Measurements from ENCODE around the gene UBAC1. TPM values are rescaled to one million over a fixed set of nuclear protein-coding genes. Genes with fewer than 3 reads are reported as not detected.

The UBAC1 gene
- total RNA-seq, 1 experiment from 2014 or later = 55.6 TPM

DNA sequence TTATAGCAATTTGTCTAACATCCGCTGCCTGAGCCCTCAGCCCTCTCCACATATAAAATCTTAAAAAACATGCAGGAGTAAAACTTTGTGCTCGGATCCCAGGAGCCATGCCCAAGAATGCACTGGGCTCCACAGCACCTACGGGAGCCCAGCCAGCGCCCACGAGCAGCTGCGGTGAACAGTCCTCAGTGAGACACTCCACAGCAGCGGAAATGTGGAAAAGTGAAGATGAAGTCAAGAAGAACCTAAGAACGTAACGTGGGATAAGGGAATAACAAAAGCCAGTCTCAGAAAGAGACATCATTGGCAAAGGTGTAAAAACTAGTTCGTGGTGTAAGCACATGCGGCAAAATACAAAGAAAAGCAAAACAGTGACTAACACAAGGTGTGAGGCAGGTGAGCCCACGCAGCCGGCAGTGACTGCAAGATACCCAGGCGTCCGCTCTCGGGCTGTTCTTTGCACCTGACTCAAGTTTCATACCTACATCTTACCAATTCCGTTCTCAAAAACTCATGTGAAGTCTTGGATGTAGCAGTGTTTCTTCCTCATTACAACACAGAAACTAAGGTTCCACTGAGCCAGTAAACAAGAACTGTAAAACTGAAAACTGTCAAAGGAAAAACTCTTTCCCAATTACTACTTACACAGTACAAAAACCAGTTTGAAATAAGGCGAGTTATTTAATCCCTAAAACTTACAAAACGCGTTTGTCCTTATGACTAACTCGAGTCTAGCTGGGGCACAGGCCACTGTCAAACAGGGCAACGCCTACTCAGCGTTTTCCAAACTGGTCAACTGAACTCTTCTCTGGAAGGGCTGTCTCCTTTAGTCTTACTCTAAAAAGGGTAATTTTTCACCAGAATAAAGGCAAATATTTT is 55.6 kb downstream of the UBAC1 start:
- Mint-ChIP-seq H3K4me3 (peak overlapping the region; percentile 85), H3K27me3 (ENCODE audit: low read depth) (peaks cover 17% of the 10 kb centered on the region), H3K36me3 (peaks cover 38% of the 10 kb centered on the region), H3K9me3 (peaks cover 8% of the 10 kb centered on the region), H3K4me1 (peaks cover 57% of the 10 kb centered on the region), H3K27ac (peak overlapping the region; percentile 48)
- DNase-seq (ENCODE audit: low spot score) = no peak
- TF ChIP-seq ZNF425 (CRISPR knock-in tag; conservative IDR thresholded peaks at IDR 0.05) (no peak), TP53 (CRISPR knock-in tag; IDR thresholded peaks at IDR 0.05) (no peak)
- CTCF ChIA-PET = no interaction called here
- POLR2A ChIA-PET = no interaction called here
- no peak for ATAC-seq

- ChIA-PET CTCF (interaction anchor here (0.7 kb wide), 1 partner anchor 99 kb away, joined by 3 read pairs; no protein-coding TSS in a partner anchor), POLR2A (no interaction called here)
- H3K36me3 Mint-ChIP-seq = peaks cover 33% of the 10 kb centered on the region
- peak overlapping the region; percentile 84 for H3K27ac Mint-ChIP-seq
- TF ChIP-seq ETV6 (CRISPR knock-in tag; IDR thresholded peaks at IDR 0.05) = no peak
- no peak for TF ChIP-seq ZNF425 (CRISPR knock-in tag; conservative IDR thresholded peaks at IDR 0.05)
- TF ChIP-seq GRHL2 (CRISPR knock-in tag; IDR thresholded peaks at IDR 0.05; ENCODE audit: insufficient replicate concordance, severe bottlenecking) = no peak
- TF ChIP-seq PREB (CRISPR knock-in tag; IDR thresholded peaks at IDR 0.05; ENCODE audit: borderline replicate concordance) = no peak
- TF ChIP-seq ZNF263 (CRISPR knock-in tag; IDR thresholded peaks at IDR 0.05; ENCODE audit: low read depth) = no peak
- TF ChIP-seq PRRX2 (CRISPR knock-in tag; IDR thresholded peaks at IDR 0.05) = no peak
- H3K9me3 Mint-ChIP-seq = peaks cover 12% of the 10 kb centered on the region
- H3K27me3 Mint-ChIP-seq (ENCODE audit: low read depth) = peaks cover 13% of the 10 kb centered on the region
- ATAC-seq = no peak
- H3K4me3 Mint-ChIP-seq = peak overlapping the region; percentile 42
- no peak for DNase-seq (ENCODE audit: low spot score)
- H3K4me1 Mint-ChIP-seq = peaks cover 57% of the 10 kb centered on the region
Observed at GRCh38 chr9:135903786-135904520, 57.2 kb downstream of the UBAC1 start.

GRCh38 chr9:135903358-135903656 is 57.9 kb downstream of the UBAC1 start:
- peaks cover 31% of the 10 kb centered on the region for H3K36me3 Mint-ChIP-seq
- ATAC-seq (no peak), DNase-seq (ENCODE audit: low spot score) (no peak)
- H3K4me1 Mint-ChIP-seq = peaks cover 50% of the 10 kb centered on the region
- peak overlapping the region; percentile 42 for H3K4me3 Mint-ChIP-seq
- peaks cover 7% of the 10 kb centered on the region for H3K27me3 Mint-ChIP-seq (ENCODE audit: low read depth)
- H3K9me3 Mint-ChIP-seq = peaks cover 10% of the 10 kb centered on the region
- CTCF ChIA-PET = no interaction called here
- H3K27ac Mint-ChIP-seq = peak overlapping the region; percentile 84
- POLR2A ChIA-PET = no interaction called here
- no peak for TF ChIP-seq TEAD1 (CRISPR knock-in tag; IDR thresholded peaks at IDR 0.05)
- TF ChIP-seq, protein P1, sequence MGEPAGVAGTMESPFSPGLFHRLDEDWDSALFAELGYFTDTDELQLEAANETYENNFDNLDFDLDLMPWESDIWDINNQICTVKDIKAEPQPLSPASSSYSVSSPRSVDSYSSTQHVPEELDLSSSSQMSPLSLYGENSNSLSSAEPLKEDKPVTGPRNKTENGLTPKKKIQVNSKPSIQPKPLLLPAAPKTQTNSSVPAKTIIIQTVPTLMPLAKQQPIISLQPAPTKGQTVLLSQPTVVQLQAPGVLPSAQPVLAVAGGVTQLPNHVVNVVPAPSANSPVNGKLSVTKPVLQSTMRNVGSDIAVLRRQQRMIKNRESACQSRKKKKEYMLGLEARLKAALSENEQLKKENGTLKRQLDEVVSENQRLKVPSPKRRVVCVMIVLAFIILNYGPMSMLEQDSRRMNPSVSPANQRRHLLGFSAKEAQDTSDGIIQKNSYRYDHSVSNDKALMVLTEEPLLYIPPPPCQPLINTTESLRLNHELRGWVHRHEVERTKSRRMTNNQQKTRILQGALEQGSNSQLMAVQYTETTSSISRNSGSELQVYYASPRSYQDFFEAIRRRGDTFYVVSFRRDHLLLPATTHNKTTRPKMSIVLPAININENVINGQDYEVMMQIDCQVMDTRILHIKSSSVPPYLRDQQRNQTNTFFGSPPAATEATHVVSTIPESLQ (CRISPR knock-in tag; IDR thresholded peaks at IDR 0.05) = no peak
- TF ChIP-seq HMGA2 (CRISPR knock-in tag; IDR thresholded peaks at IDR 0.05) = no peak
- no peak for TF ChIP-seq NFATC4 (CRISPR knock-in tag; IDR thresholded peaks at IDR 0.05)
- TF ChIP-seq NR1H2 (CRISPR knock-in tag; IDR thresholded peaks at IDR 0.05) = no peak
- no peak for TF ChIP-seq ELF4 (CRISPR knock-in tag; IDR thresholded peaks at IDR 0.05; ENCODE audit: low read depth)
- TF ChIP-seq ZNF281 (CRISPR knock-in tag; IDR thresholded peaks at IDR 0.05) = no peak
- TF ChIP-seq SMAD4 (CRISPR knock-in tag; IDR thresholded peaks at IDR 0.05) = no peak
- no peak for TF ChIP-seq CDX4 (CRISPR knock-in tag; IDR thresholded peaks at IDR 0.05; ENCODE audit: borderline replicate concordance)
- TF ChIP-seq OVOL2 (CRISPR knock-in tag; IDR thresholded peaks at IDR 0.05; ENCODE audit: borderline replicate concordance) = no peak
- no peak for TF ChIP-seq JAZF1 (CRISPR knock-in tag; IDR thresholded peaks at IDR 0.05)

Measured in WTC11 (cell line).